ENCODE data around the gene MCCC2. TPM values are rescaled to one million over a fixed set of nuclear protein-coding genes. Genes with fewer than 3 reads are reported as not detected.

The MCCC2 gene
- total RNA-seq (2012; rRNA removed) (14.2 and 22.0 TPM in 2 replicates), polyA plus RNA-seq (2012; rRNA removed) (14.5 and 18.0 TPM in 2 replicates), Bru-seq, nascent RNA (percentile 67 among the genes with signal in this experiment), BruChase-seq, experiment 1, labeled RNA remaining after a 6-hour chase (percentile 66 among the genes with signal in this experiment), BruChase-seq, experiment 2, labeled RNA remaining after a 2-hour chase (percentile 64 among the genes with signal in this experiment)
- 7.3 and 10.5 TPM in 2 replicates for polyA plus RNA-seq (2012; cell fraction: cytosol; rRNA removed)
- polyA plus RNA-seq (2012; cell fraction: nucleus; rRNA removed; ENCODE audit: low replicate concordance) = 7.0 and 19.3 TPM in 2 replicates
- long read RNA-seq, transcript MCCC2-201 (17 exons, 3,665 nt) = major isoform, 9 of 23 reads
- long read RNA-seq, partial matches to known transcripts = 5 of 23 reads
- long read RNA-seq, other reads (novel, unspliced or antisense) = 6 of 23 reads

DNA sequence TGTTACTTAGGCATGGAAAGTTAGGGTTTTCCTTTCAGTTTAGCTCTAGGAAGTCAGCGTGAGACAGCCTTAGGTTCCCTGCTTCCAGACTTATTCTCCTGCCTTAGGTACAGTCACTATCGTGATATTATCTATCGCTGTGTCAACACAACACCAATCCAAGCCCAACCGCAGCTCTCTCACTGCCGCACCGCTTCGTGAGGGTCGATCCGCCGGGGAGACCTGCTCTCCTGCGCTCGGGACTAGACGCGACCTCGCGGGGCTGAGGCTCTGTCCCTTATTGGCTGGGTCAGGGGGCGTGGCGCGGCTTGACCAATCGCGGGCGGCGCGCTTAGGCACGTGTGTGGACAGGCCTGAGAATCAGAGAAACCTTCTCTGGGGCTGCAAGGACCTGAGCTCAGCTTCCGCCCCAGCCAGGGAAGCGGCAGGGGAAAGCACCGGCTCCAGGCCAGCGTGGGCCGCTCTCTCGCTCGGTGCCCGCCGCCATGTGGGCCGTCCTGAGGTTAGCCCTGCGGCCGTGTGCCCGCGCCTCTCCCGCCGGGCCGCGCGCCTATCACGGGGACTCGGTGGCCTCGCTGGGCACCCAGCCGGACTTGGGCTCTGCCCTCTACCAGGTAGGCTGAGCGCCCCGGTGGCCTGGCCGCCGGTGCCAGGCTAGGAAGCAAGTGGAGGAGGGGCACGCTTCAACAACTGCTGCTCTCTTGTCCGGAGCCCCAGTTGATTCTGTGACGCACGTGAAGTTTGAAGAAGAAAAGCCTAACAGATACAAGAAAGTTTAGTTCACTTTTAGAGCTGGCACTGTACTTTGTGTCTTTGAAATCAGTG, at the start of gene MCCC2:
Gene MCCC2 (plus strand): TSS at position 400 of the 825 bp plus-strand sequence. CDS start 86 bp downstream, at position 486.
- Histone ChIP-seq H2BK20ac (ENCODE audit: low read depth, low read length) (no peak within 1 kb of the TSS), H2AK5ac (ENCODE audit: low read depth, low read length) (no peak within 1 kb of the TSS; the same call in 1 of the 2 replicates), H2BK120ac (ENCODE audit: low read depth, low read length) (0 out of 2 replicates have a peak within 1 kb of the TSS, but pooled peaks have one; percentile 28), H2AFZ (replicated peaks; ENCODE audit: low read length, poor library complexity) (peak within 1 kb of the TSS; percentile 89), H3K4ac (ENCODE audit: low read depth, low read length) (peak within 1 kb of the TSS; percentile 74), H3K4me2 (ENCODE audit: low read depth, low read length) (peak within 1 kb of the TSS; percentile 96), H3K18ac (ENCODE audit: low read depth, low read length) (peak within 1 kb of the TSS; percentile 14; the same call in 1 of the 2 replicates), H3K27me3 (ENCODE audit: control insufficient read depth, insufficient read depth, low read length) (no peaks in the 10 kb centered on the region), H3K9me3 (ENCODE audit: control insufficient read depth, insufficient read depth, low read length) (no peaks in the 10 kb centered on the region), H3K4me1 (ENCODE audit: control insufficient read depth, insufficient read depth, low read length) (peaks cover 2% of the 10 kb centered on the region; the same call in 1 of the 2 replicates), H3K9ac (ENCODE audit: low read depth, low read length) (peak within 1 kb of the TSS; percentile 84), H2BK5ac (ENCODE audit: low read depth, low read length, poor library complexity, severe bottlenecking) (peak within 1 kb of the TSS; percentile 63), H3K9me1 (ENCODE audit: insufficient read depth, low read length) (no peaks in the 10 kb centered on the region; the same call in 1 of the 2 replicates), H3K14ac (replicated peaks; ENCODE audit: low read depth, low read length) (peak within 1 kb of the TSS; percentile 86), H4K91ac (ENCODE audit: insufficient read depth, low read depth, low read length) (peak within 1 kb of the TSS; percentile 14; the same call in 1 of the 2 replicates), H3K4me3 (ENCODE audit: insufficient read depth, low read depth, low read length) (peak within 1 kb of the TSS; percentile 76), H3K27ac (ENCODE audit: insufficient read depth, low read length) (peak within 1 kb of the TSS; percentile 73), H3K79me1 (ENCODE audit: low read depth in 1 of 2, low read length in 2 of 2) (peaks cover 11 to 16% of the 10 kb centered on the region in 2 experiments; a peak in 3 of 4 replicates), H4K20me1 (ENCODE audit: insufficient read depth, low read length) (no peaks in the 10 kb centered on the region), H4K8ac (ENCODE audit: low read depth in 2 of 2, low read length in 2 of 2) (peak within 1 kb of the TSS; percentile 91 to 99), H4K5ac (ENCODE audit: low read depth, low read length) (peak within 1 kb of the TSS; percentile 95), H3K23ac (ENCODE audit: low read depth, low read length) (peak within 1 kb of the TSS; percentile 94), H3K56ac (ENCODE audit: extremely low read depth, insufficient read depth, low read length) (peak within 1 kb of the TSS; percentile 46), H3K36me3 (ENCODE audit: control insufficient read depth, insufficient read depth, low read length) (no peaks in the 10 kb centered on the region), H2BK15ac (ENCODE audit: low read depth, low read length) (no peak within 1 kb of the TSS; the same call in 2 of the 3 replicates), H2AK9ac (replicated peaks; ENCODE audit: low read depth, low read length, poor library complexity) (peak within 1 kb of the TSS; percentile 90)
- dilution Hi-C loops (cut with HindIII; ENCODE audit: low sequenced_read_pairs, unreplicated experiment) = no loop called here
- ATAC-seq (ENCODE audit: low read depth) (peak; percentile 100), DNase-seq (peak; percentile 92)
- CTCF ChIA-PET = interaction anchor here (0.5 to 1.0 kb wide), 4 partner anchors 14 to 563 kb away, joined by 3 to 5 read pairs (median 3); no protein-coding TSS in a partner anchor
- intact Hi-C loops (cut with micrococcal nuclease) = loop anchor here (5.0 kb wide), 1 partner anchor 720 kb away; no protein-coding TSS in a partner anchor
- in situ Hi-C loops (cut with MboI; ENCODE audit: low sequenced_read_pairs) = loop anchor here (25.0 kb wide), 1 partner anchor 725 kb away; the partner anchor contains the start of genes MRPS27 and PTCD2
- BruUV-seq (replicated peaks) = no TSS peak
- 3% methylated on average over 37 of the region's 56 CpGs; no CpG with 5 or more reads in 1 of the 2 experiments for WGBS, 2 experiments (ENCODE audit: extremely low coverage in 2 of 2, insufficient read length in 1 of 2)
- TF ChIP-seq NFE2L2 (IDR thresholded peaks at IDR 0.05; ENCODE audit: low read depth, low read length) (no peak), FOS (IDR thresholded peaks at IDR 0.05; ENCODE audit: low read depth, low read length) (peak; percentile 4; the same call in 1 of the 2 replicates), MXI1 (IDR thresholded peaks at IDR 0.05; ENCODE audit: borderline replicate concordance, low read depth, low read length) (peak; percentile 81), BHLHE40 (IDR thresholded peaks at IDR 0.05; ENCODE audit: low read depth, low read length) (peak; percentile 81), POLR2A (IDR thresholded peaks at IDR 0.05; ENCODE audit: low read depth, low read length) (peak; percentile 67; the same call in 1 of the 2 replicates)
- TF ChIP-seq, protein P1, sequence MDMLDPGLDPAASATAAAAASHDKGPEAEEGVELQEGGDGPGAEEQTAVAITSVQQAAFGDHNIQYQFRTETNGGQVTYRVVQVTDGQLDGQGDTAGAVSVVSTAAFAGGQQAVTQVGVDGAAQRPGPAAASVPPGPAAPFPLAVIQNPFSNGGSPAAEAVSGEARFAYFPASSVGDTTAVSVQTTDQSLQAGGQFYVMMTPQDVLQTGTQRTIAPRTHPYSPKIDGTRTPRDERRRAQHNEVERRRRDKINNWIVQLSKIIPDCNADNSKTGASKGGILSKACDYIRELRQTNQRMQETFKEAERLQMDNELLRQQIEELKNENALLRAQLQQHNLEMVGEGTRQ (IDR thresholded peaks at IDR 0.05; ENCODE audit: low read depth, low read length) = peak; percentile 96
- POLR2A ChIA-PET (ENCODE audit: unreplicated experiment) = no interaction called here

All from IMR-90 (cell line).